Activated CD4-positive, alpha-beta memory T cell treated with anti-CD3 and anti-CD28 coated beads, Interleukin-2, amount 10 ng/mL, durations not matched to agents 7 days and 5 days (primary cell): Measurements from ENCODE around the gene LYPD6B. TPM values are rescaled to one million over a fixed set of nuclear protein-coding genes. Genes with fewer than 3 reads are reported as not detected.
"Not testable (repeated sequence)": the region's sequence is repeated elsewhere in the genome, so short reads cannot be mapped to it uniquely, and the experiment has no call there.

ENCODE experiments used
- CTCF ChIA-PET: fragments of 350-600 bp; sonication (Branson Sonifier 250); formaldehyde crosslinking; loops from one replicate; lab custom pipeline; 2021; ENCODE audit warnings: antibody characterized with exemption, inconsistent platforms; lab: Charles Lee
- POLR2A ChIA-PET: fragments of 350-600 bp; sonication (Branson Sonifier 250); formaldehyde crosslinking; loops from one replicate; lab custom pipeline; 2021; ENCODE audit warnings: antibody characterized with exemption; lab: Charles Lee
- DNase-seq: peaks from one replicate; pipeline ENCODE4 v3.0.0-alpha.2; 2020
- H3K27ac Mint-ChIP-seq: one replicate; pipeline ENCODE4 v1.8.0; 2021; ENCODE audit warnings: mild to moderate bottlenecking, mixed read lengths
- H3K27me3 Mint-ChIP-seq: one replicate; pipeline ENCODE4 v1.8.0; 2021; ENCODE audit warnings: mixed read lengths
- H3K36me3 Mint-ChIP-seq: one replicate; pipeline ENCODE4 v1.8.0; 2021; ENCODE audit warnings: low read depth, mixed read lengths
- H3K4me1 Mint-ChIP-seq: one replicate; pipeline ENCODE4 v1.8.0; 2021; ENCODE audit warnings: mixed read lengths
- H3K4me3 Mint-ChIP-seq: one replicate; pipeline ENCODE4 v1.8.0; 2021; ENCODE audit warnings: mild to moderate bottlenecking, mixed read lengths
- H3K9me3 Mint-ChIP-seq: one replicate; pipeline ENCODE4 v1.8.0; 2021; ENCODE audit warnings: mixed read lengths
- total RNA-seq, 2 experiments: library from RNA; stranded (reverse); gene quantifications; one replicate each; pipeline ENCODE4 v1.2.3, GENCODE V29; 2021

LYPD6B gene
- total RNA-seq, 2 experiments from 2014 or later, result 0.20 TPM; not detected in 1

- H3K4me1 Mint-ChIP-seq, H3K27ac Mint-ChIP-seq, CTCF ChIA-PET, H3K36me3 Mint-ChIP-seq, POLR2A ChIA-PET, H3K4me3 Mint-ChIP-seq, H3K9me3 Mint-ChIP-seq, DNase-seq, H3K27me3 Mint-ChIP-seq: not testable (repeated sequence)
These were observed 218.4 kb downstream of the LYPD6B start for GRCh38 chr2:149256877-149257276.

GRCh38 chr2:149258531-149258930 lies 220.0 kb downstream of the LYPD6B start:
- POLR2A ChIA-PET, result no interaction called here
- Mint-ChIP-seq H3K9me3 (peaks cover 7% of the 10 kb centered on the region), H3K4me1 (no peaks in the 10 kb centered on the region), H3K27ac (no peak overlapping the region), H3K36me3 (no peaks in the 10 kb centered on the region), H3K27me3 (peaks cover 13% of the 10 kb centered on the region), H3K4me3 (no peak overlapping the region)
- DNase-seq, result no peak
- CTCF ChIA-PET, result no interaction called here

GRCh38 chr2:149259136-149259535 lies 220.6 kb downstream of the LYPD6B start:
- no peak for DNase-seq
- Mint-ChIP-seq H3K4me3 (no peak overlapping the region), H3K4me1 (no peaks in the 10 kb centered on the region), H3K27me3 (peaks cover 11% of the 10 kb centered on the region), H3K36me3 (no peaks in the 10 kb centered on the region), H3K27ac (no peak overlapping the region), H3K9me3 (peaks cover 7% of the 10 kb centered on the region)
- POLR2A ChIA-PET, result no interaction called here
- CTCF ChIA-PET, result no interaction called here

- CTCF ChIA-PET, result no interaction called here
- Mint-ChIP-seq H3K4me1 (no peaks in the 10 kb centered on the region), H3K27me3 (peaks cover 10% of the 10 kb centered on the region), H3K36me3 (no peaks in the 10 kb centered on the region), H3K9me3 (no peaks in the 10 kb centered on the region), H3K4me3 (no peak overlapping the region), H3K27ac (no peak overlapping the region)
- DNase-seq, result no peak
- POLR2A ChIA-PET, result no interaction called here
These were observed 223.2 kb downstream of the LYPD6B start for GRCh38 chr2:149261692-149262091.

Other genes with a start within 250 kb of the LYPD6B start
- 10 to 100 TPM; 14.7 to 21.7 TPM for gene KIF5C, start 163.5 kb upstream of the LYPD6B start, total RNA-seq